Renal cortex interstitium (tissue), 15 donors: ENCODE results near the gene NXN. TPM values are rescaled to one million over a fixed set of nuclear protein-coding genes. Genes with fewer than 3 reads are reported as not detected.

Experiments used
- DNase-seq, 11 donors: peaks; one replicate each; pipeline ENCODE4 v3.0.0-alpha.2; 2013; ENCODE audit warnings: low read depth in 9 of 11, low spot score in 4 of 11; ENCODE audit errors: extremely low read depth in 1 of 11
- long read RNA-seq, 16 experiments: transcript quantifications; one replicate each; lab custom pipeline, GENCODE V29; 2026
- polyA plus RNA-seq, 3 donors: library from polyadenylated mRNA; unstranded; fragments of 120-200 nt; gene quantifications; one replicate each; pipeline ENCODE4 v1.2.1, GENCODE V29; 2013; ENCODE audit not compliant: insufficient read length in 3 of 3

Gene NXN
- 10 to 100 TPM; 29.9 to 38.5 (median 33.1) TPM for polyA plus RNA-seq
- long read RNA-seq, donor 1, transcript NXN-201 (8 exons, 3,036 nt): major isoform, 14 of 15 reads
- long read RNA-seq, donor 1, partial matches to known transcripts: 0 of 15 reads
- long read RNA-seq, donor 1, other reads (novel, unspliced or antisense): 0 of 15 reads
- long read RNA-seq, donor 2, transcript NXN-201 (8 exons, 3,036 nt): major isoform, 6 of 7 reads
- long read RNA-seq, donor 2, partial matches to known transcripts: 0 of 7 reads
- long read RNA-seq, donor 2, other reads (novel, unspliced or antisense): 0 of 7 reads
- long read RNA-seq, donor 3, transcript NXN-201 (8 exons, 3,036 nt): major isoform, 9 of 11 reads
- long read RNA-seq, donor 3, partial matches to known transcripts: 0 of 11 reads
- long read RNA-seq, donor 3, other reads (novel, unspliced or antisense): 0 of 11 reads
- long read RNA-seq, donor 4, transcript NXN-201 (8 exons, 3,036 nt): major isoform, 12 of 12 reads
- long read RNA-seq, donor 4, partial matches to known transcripts: 0 of 12 reads
- long read RNA-seq, donor 4, other reads (novel, unspliced or antisense): 0 of 12 reads
- long read RNA-seq, donor 5: 0 reads
- long read RNA-seq, donor 6, transcript NXN-201 (8 exons, 3,036 nt): major isoform, 9 of 12 reads
- long read RNA-seq, donor 6, partial matches to known transcripts: 0 of 12 reads
- long read RNA-seq, donor 6, other reads (novel, unspliced or antisense): 0 of 12 reads
- long read RNA-seq, donor 7, transcript NXN-201 (8 exons, 3,036 nt): major isoform, 10 of 10 reads
- long read RNA-seq, donor 7, partial matches to known transcripts: 0 of 10 reads
- long read RNA-seq, donor 7, other reads (novel, unspliced or antisense): 0 of 10 reads
- long read RNA-seq, donor 8: 0 reads
- long read RNA-seq, donor 9, transcript NXN-201 (8 exons, 3,036 nt): major isoform, 7 of 7 reads
- long read RNA-seq, donor 9, partial matches to known transcripts: 0 of 7 reads
- long read RNA-seq, donor 9, other reads (novel, unspliced or antisense): 0 of 7 reads
- long read RNA-seq, donor 10, transcript NXN-201 (8 exons, 3,036 nt): major isoform, 5 of 6 reads
- long read RNA-seq, donor 10, partial matches to known transcripts: 0 of 6 reads
- long read RNA-seq, donor 10, other reads (novel, unspliced or antisense): 0 of 6 reads
- long read RNA-seq, donor 11, transcript NXN-201 (8 exons, 3,036 nt): major isoform, 9 of 9 reads
- long read RNA-seq, donor 11, partial matches to known transcripts: 0 of 9 reads
- long read RNA-seq, donor 11, other reads (novel, unspliced or antisense): 0 of 9 reads
- long read RNA-seq, donor 12, partial matches to known transcripts: 0 of 2 reads
- long read RNA-seq, donor 12, other reads (novel, unspliced or antisense): 0 of 2 reads
- long read RNA-seq, donor 13: 0 reads
- long read RNA-seq, donor 14, partial matches to known transcripts: 0 of 3 reads
- long read RNA-seq, donor 14, other reads (novel, unspliced or antisense): 0 of 3 reads
- long read RNA-seq, donor 15, transcript NXN-201 (8 exons, 3,036 nt): major isoform, 5 of 5 reads
- long read RNA-seq, donor 15, partial matches to known transcripts: 0 of 5 reads
- long read RNA-seq, donor 15, other reads (novel, unspliced or antisense): 0 of 5 reads
- long read RNA-seq, donor 16, transcript NXN-201 (8 exons, 3,036 nt): major isoform, 25 of 29 reads
- long read RNA-seq, donor 16, partial matches to known transcripts: 0 of 29 reads
- long read RNA-seq, donor 16, other reads (novel, unspliced or antisense): 0 of 29 reads

GRCh38 chr17:979539-980405 lies at the start of gene NXN:
TSS of gene NXN (minus strand) at chr17:979776.
- peak in 5 of 11 donors; percentile 54 to 76 (median 73) for DNase-seq

DNA sequence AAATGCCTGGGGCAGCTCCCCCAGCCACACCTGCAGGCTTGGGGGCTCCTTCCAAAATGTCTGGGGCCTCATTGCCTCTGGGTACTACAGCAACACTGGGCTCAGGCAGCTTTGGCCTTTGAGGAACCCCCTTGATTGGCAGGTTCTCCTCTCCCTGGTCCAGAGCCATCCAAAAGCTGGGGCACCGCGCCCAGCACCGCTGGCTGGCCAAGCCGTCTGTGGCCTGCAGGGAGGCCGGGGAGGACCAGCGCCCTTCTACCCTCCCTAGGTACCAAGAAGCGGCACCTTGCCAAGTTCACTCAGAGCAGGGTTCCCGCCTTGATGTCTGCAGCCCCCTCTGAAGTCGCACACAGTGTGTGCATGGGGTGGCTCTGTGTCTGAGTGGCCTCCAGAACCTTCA lies 47.5 kb upstream of the NXN start:
- DNase-seq: no peak

DNA sequence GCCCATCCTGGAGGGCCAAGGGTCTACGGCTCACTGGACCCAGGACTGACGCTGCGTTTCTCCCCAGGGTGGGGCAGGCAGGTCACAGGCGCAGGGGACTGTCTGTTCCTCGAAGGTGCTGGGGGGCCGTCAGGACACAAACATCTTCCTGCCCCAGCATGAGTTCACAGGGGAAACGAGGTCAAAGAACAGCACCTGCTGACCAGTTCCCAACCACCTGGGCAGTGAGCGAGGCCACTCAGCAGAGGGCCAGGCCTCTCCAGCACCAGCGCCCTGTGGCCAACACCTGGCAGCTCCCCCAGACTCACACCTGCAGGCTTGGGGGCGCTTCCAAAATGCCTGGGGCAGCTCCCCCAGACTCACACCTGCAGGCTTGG lies 47.0 kb upstream of the NXN start:
- DNase-seq: no peak

GRCh38 chr17:1025733-1026598 lies 46.4 kb upstream of the NXN start:
- peak in 1 of 11 donors; percentile 28 for DNase-seq

GRCh38 chr17:1024076-1024475 lies 44.5 kb upstream of the NXN start:
- no peak for DNase-seq

DNA sequence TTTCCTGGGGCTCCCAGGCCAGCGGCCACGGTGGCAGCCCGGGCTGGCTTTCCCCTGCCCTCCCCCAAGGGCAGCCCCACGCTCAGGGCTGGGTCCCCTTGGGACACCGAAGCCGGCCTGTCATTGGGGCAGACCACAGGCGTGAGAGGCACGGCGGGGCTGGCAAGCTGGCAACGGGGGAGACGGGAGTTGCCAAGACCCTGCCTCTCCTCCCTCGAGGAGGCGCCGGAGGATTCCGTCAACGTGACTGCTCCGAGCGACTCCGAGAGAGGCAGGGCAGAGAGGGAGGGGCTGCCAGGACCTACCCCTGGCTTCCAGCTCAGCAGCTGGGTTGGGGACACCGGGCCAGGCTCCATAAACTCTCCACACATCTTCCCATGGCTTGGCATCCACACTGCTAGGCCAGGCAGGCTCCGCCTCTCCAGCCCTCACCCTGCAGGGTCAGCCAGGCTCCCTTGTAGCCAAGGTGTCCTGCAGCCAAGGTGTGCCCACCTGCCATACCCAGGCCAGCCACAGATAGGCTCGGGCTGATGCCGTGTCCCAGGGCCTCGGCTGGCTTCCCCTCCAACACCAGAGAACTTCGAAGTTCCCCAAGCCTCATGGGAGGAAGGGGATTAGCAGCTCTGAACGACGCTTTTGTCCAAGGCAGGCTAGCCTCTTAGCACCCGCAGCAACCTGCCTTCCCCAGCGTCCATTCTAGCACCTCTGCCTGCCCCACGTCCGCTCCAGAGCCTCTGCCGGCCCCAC lies 42.9 kb upstream of the NXN start:
- DNase-seq: no peak

DNA sequence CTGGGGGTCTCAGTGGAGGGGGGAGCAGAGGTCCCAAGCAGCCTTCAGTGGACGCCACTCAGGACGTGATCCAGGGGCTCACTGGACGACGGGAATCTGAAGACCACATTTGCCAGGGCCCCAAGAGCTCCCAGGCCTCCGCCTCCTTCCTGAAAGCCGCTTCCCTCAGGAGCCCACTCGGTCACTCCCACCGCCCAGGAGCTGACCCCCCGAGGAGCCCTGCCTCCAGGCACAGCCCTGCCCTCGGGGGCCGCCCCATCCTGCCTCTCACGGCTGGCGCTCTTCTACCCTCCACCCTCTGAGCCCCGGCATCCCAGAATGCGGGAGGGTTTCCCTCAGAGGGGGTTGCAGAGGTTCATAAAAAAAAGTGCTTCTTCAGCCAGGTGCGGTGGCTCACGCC lies 41.6 kb upstream of the NXN start:
- DNase-seq: no peak

DNA sequence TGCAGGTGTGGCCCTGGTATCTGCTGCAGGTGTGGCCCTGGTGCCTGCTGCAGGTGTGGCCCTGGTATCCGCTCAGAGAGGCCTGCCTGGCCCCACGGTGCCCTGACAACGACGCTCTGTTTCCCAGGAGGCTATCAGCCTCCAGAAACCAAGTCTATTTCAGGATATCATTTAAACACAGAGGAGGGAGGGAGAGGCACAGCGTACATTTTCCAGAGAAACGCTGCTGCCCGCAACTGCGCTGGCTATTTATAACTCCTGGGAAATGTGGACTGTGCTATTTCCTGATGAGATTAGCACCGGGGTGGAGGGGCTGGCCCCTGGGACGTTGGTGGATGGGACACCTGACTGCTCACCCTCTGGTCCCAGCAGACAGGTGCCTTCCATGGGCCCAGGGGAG lies 39.9 kb upstream of the NXN start:
- no peak for DNase-seq

- no peak for DNase-seq
These were observed 39.0 kb upstream of the NXN start for GRCh38 chr17:1018547-1018946.

GRCh38 chr17:1013729-1014090 lies 34.1 kb upstream of the NXN start:
- no peak for DNase-seq

- no peak for DNase-seq
These were observed 33.5 kb upstream of the NXN start for GRCh38 chr17:1012823-1013728.

GRCh38 chr17:1011760-1012735 lies 32.5 kb upstream of the NXN start:
- no peak for DNase-seq

GRCh38 chr17:1011138-1011537 lies 31.6 kb upstream of the NXN start:
- DNase-seq: no peak

DNA sequence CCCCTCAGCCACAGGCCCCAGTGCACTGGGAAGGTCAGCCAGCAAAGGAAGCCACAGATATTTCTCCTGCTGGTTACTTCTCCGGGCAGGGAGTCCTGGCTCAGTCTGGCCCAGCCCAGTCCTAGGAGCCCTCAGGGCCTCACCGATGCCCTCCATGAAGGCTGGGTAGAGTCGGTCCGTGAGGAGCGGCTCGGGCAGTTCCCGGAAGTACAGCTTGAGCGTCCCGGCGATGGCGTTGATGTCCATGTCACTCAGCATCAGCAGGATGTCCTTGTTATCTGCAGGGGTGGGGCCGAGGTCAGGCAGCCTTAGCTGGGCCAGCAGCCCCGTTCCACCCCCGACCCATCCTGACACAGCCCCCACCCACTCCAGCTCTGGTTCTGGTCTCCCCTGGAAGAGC lies 31.0 kb upstream of the NXN start:
- no peak for DNase-seq
